NCI-H1436 (cell line): ENCODE measurements around the gene RAB40C.
"Not testable (repeated sequence)": the region's sequence is repeated elsewhere in the genome, so short reads cannot be mapped to it uniquely, and the experiment has no call there.

Experiments
- DNase-seq: peaks from one replicate; lab custom pipeline; 2025; lab: John Stamatoyannopoulos, UW

RAB40C gene

DNA sequence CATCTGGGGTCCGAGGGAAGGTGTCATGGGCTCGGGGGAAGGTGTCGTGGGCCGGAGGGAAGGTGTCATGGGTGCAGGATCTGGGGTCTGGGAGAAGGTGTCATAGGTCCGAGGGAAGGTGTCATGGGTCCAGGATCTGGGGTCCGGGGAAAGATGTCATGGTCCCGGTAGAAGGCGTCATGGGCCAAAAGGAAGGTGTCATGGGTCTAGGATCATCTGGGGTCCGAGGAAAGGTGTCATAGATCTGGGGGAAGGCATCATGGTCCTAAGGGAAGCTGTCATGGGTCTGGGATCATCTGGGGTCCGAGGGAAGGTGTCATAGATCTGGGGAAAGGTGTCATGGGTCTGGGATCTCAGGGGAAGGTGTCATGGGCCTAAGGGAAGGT is 942 bp downstream of the RAB40C start:
- no peak for DNase-seq

DNA sequence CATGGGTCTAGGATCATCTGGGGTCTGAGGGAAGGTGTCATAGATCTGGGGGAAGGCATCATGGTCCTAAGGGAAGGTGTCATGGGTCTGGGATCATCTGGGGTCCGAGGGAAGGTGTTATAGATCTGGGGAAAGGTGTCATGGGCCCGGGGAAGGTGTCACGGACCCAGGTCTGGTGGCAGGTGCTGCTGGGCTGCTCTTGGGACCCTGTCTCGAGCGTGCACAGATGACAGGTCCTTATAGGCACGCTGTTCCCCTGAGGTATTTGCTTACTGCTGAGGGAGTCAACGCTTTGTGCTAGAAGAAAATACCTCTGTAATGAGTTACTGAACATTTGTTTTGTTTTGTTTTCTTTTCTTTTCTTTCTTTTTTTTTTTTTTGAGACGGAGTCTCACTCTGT is 1.4 kb downstream of the RAB40C start:
- DNase-seq: no peak

DNA sequence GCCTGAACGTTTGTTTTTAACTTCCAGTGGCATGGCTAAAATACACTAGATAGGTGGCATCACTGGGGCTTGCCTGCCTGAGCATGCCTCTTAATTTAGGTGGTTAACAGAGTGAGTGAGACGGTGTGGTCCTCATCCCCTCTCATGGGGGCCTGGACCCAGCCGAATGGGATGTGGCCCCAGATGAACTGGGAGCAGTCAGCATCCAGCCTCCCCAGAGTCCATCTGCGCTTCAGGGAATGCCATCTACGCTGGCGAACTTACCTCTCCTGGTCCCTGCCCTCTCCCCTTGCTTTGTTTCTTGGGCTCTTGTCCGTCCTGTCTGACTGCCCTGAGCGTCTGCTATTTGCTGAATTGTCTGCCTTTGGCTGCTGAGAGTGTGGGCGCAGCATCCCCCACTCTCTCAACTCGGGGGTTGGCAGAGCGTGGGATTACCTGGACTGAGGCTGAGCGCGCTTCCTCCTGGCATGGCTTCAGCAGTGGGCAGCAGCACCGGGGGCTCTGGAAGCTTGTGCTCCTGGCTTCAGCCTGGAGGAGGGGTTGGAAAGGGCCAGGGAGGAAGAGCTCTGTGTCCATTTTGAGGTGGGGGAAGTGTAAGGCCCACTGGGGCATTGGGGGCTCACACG is 2.1 kb downstream of the RAB40C start:
- DNase-seq: no peak

DNA sequence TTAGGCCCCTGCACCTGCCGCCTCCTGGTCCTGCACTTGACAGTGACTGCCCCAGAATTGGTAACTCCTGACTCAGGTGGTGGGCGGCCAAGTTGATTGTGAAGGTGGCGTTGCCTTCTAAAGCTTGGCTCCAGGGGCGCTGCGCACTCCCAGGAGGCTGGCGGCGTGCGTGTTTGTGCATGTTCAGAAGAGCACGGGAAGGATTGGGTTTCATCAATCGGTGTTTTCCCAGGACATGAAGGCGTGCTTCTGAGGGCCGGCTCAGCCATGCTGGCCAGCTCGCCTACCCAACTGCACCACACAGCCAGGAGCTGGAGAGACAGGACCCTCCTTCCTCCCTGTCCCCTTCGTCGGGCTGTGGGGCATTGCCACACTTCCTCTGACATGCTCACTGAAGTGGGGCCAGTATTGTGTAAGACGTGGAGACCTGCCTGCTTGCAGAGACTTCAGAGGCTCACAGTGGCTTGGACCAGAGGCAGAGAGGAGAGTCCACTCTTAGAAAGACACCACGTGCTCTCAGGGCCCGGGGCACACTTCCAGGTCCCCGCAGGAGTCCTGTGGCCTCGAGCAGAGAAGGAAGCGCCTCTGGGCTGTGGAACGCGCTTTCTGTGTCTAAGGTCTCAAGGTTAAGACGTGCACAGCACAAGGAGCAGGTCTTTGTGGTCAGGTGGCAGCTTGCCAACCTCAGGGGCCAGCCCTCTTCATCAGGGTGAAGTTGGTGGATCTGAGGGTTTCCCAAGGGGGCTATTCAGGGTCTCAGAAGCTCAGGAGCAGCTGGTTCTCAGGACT is 2.8 kb downstream of the RAB40C start:
- peak; percentile 64 for DNase-seq

DNA sequence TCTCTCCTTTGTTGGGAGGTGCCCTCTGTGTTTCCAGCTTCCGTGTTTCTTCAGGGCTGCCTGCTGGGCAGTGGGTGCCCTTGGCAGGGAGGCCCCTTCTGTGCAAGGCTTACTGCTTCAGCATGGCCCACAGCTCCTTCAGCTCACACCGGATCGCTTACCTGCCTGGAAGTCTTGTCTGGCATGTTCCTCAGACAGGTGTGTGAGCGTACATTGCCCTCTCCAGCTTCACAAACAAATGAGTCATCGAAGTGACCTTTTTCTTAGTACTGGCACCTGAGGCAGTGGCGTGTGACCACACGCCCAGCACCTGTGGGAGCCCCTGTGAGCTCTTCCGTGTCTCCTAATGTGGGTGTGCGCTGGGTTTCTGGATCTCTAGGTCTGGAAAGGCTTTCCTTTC is 3.5 kb downstream of the RAB40C start:
- no peak for DNase-seq

DNA sequence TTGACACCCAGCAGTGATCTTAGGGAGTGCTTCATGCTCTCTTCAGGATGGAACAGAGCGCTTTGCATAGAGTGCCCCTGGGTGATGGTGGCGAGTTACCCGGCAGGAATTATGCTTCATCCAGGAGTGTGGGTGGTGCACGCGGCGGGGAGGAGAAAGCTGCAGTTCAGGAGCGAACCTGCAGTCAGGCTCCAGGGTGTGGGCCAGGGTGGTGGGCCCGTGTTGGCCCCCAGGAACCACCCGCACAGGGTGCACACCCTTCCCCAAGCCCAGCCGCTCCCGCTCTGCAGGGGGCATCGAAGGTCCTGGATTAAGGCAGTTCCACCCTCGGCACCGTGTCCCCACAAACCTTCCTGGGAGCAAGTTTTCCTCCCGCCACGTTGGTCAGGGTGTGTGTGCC is 3.9 kb downstream of the RAB40C start:
- no peak for DNase-seq

DNA sequence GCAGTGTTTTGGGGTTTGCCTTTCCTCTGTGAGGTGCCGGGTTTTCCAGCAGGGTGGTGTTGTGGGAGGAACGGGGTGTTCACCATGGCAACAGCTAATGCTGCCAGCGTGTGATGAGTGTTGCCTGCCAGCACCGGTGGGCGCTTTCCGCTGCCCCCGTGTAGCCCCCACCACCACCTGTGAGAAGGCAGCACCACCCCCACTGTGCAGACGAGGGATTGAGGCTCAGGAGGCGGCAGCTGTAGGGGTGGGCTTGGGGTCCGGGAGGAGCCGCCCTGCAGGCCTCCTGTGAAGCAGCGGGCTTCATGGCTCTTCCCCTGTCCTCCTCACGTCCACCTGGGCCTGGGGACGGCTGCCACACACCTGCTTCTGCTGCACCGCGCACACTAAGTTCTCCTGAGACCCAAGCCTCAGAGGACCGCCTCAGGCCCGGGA is 5.2 kb downstream of the RAB40C start:
- no peak for DNase-seq

DNA sequence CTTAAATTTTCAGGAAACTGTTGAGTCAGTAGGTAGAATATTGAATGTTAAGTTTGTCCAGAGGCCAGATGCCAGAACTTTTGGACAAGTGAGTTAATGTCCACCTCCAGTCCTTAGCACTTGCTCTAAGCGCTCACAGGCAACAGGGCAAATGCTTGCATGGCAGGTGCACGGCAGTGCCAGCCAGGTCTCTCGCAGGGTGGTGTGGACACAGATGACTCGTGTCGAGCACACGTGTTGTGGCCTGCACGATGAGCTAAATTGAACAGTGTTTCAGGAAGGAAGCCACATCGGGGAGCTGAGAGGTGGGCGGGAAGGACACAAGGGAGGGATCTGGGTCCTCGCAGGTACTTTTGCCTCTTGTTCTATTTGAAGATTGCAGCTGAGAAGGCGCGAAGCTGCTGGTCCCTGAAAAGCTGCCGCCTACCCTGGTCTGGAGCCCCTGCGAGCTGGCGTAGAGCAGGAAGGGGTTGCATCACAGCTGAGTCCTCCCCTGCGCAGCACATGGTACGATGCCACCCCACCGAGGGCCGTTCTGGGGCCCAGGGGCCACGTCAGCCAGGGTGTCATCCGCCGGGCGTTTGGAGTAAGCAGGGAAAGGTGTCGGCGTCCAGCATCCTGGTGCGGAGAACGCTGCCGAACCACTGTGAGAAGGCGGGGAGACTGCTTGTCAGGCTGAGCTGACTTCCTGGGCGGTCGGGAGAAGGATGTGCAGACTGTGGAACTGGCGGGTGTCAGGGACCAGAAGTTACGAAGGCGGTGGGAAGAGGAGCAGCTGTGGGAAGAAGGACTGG is 6.3 kb downstream of the RAB40C start:
- DNase-seq: no peak

DNA sequence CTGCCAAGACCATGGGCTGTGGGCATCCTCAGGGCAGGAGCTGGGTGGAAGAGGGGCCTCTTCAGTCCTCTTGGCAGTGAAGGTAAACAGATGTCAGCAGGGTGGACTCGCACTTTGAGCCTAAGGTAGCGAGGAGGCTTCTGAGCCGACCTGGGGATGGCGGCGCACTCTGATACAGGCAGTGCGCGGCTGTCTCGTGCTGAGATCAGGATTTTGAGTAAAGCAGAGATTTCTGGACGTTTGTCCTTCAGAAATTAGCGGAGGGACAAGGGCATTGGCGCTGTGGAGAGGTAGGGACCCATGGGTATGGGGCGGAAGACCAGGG is 6.8 kb downstream of the RAB40C start:
- DNase-seq: no peak

DNA sequence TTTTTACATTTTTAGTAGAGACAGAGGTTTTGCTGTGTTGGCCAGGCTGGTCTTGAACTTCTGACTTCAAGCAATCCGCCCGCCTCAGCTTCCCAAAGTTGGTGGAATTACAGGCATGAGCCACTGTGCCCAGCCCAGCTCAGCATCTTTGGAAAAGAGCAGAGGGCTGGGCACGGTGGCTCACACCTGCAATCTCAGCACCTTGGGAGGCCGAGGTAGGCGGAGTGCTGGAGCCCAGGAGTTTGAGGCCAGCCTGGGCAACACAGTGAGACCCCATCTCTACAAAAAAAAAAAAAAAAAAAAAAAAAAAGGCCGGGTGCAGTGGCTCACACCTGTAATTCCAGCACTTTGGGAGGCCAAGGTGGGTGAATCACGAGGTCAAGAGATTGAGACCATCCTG is 7.8 kb downstream of the RAB40C start:
- DNase-seq: not testable (repeated sequence)

DNA sequence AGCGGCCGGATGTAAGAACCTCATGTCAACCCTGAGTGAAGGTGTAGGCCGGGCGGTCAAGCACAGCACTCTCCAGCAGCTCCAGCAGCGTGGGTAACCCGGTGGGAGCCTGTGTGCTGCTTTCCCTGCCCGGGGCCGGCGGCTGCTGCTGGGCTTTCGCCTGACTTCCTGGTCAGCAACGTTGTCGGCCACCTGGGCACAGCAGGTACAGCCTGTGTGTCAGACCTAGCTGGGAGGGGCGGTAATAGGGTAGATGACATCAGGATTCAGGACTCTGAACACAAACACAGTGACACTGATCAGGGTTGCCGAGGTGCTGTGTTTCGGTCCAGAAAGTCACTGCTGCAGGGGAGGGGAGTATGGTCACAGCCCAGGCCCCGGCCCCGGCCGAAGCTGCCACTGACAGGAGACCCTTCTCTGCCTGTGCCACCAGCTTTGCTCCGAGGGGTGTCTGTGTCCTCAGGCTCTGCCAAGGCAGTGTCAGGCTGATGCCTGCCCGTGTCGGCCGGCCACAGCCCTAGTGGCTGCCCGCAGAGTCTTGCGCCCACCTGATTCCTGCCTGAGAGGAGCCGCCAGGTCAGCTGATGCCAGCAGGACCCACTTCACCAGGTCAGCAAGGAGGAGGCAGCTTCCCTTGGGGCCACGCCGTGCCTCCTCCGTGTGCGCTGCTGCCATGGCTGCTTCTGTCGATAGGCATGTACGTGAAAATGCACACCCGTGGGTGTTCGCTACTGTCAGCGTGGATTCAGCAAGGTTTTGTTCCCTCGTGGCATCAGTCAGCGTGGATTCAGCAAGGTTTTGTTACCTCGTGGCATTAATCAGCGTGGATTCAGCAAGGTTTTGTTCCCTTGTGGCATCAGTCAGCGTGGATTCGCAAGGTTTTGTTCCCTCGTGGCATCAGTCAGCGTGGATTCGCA is 9.2 kb downstream of the RAB40C start:
- DNase-seq: no peak

DNA sequence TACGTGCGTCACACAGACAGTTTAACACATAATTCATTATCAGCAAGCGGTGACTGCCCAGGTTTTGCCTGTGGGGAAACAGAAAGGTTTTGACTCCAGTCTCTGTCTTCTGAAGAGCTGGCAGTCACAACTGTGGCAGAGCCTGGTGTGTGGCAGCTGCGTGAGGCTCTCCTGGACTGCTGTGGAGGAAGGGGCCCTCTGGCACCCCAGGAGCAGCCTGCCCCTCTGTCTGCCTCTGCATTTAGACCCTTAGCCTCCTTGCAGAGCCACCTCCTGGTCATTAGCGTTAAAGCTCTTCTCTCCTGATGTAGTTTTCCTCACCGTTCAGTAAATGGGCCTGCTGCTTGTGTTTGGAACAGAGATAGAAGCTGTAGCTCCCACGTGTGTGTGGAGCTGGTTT is 10.9 kb downstream of the RAB40C start:
- DNase-seq: no peak

DNA sequence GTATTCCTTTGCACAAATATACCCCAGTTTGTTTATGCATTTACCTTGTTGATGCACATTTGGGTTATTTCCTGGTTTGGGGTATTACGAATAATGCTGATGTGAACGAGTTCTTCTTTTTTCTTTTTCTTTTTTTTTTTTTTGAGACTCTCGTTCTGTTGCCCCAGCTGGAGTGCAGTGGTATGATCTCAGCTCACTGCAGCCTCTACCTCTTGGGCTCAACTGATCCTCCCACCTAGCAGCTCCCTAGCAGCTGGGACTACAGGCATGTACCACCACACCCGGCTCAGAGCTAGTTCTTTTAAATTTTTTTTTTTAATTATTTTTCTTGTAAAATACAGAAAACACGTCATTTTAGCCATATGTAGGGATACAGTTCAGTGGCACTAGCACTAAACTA is 14.1 kb downstream of the RAB40C start:
- no peak for DNase-seq

DNA sequence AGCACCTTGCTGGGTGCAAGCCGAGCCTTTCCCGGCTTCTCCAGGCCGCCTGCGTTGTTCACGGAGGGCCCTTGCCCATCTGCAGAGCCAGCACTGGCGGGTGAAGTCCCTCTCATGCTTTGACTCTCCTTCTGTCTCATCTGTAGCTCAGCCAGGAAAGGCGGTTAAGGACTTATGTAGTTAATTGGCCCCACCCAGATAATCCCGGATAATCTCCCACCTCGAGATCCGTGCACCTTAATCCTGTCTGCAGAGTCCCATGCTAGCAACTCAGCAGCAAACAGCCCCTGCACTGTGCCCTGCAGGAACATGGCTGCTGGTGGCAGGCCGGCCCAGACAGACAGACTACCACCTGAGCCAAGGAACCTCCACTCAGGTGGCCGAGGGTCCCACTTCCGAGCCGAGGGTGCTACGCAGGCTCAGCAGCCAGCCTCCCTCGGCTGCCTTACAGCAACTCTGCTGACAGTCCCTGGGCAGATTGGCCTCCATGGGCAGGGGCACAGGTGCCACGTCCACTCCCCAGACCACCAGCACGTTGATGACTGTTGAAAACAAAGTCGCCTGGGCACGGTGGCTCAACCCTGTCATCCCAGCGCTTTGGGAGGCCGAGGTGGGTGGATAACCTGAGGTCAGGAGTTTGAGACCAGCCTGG is 16.9 kb downstream of the RAB40C start:
- no peak for DNase-seq

DNA sequence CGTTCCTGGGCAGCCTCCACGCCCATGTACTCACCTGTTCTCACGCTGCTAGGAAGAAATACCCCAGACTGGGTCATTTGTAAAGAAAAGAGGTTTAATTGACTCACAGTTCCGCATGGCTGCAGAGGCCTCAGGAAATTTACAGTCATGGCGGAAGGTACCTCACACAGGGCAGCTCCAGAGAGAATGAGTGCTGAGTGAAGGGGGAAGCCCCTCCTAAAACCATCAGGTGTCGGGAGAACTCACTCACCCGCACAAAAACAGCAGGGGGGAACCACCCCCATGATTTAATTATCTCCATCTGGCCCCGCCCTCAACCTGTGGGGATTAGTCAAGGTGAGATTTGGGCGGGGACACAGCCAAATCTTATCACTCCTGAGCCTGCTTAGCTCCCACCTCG is 18.2 kb downstream of the RAB40C start:
- no peak for DNase-seq

DNA sequence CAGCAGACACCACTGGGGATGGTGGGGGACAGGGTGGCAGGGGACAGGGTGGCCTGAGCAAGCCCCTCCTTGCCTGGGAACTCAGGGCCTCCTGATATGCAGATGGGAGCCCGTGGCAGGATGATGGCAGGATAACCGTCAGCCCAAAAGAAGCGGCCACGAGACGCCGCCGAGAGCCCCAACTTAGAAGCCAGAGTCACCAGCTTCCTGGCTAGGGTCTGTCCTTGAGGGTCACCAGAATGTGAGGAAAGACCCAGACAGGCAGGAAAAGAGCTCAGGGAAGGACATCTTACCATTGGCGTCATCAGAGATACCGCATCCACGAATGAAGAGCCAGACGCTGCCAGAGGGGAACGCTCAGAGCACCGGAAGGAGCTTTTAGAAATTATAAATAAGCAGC is 19.4 kb downstream of the RAB40C start:
- no peak for DNase-seq

DNA sequence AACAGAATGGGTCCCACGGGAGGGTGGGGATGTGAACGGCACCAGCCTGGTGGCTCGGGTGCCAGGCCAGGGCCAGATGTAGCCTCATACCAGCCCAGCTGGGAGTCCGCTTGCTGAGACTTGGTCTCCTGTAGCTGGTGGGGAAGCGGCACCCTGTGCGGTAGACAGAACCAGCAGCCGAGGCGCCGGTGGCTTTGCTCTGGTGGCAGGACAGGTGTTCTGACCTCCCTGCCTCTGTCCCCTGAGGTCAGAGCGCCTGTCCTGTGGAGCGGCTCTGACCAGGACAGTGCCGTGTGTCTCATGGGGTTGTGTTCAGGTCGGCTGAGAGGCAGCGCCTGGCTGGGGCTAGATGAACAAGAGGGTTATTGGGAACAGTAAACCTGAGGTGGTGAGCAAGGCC is 20.1 kb downstream of the RAB40C start:
- DNase-seq: no peak

DNA sequence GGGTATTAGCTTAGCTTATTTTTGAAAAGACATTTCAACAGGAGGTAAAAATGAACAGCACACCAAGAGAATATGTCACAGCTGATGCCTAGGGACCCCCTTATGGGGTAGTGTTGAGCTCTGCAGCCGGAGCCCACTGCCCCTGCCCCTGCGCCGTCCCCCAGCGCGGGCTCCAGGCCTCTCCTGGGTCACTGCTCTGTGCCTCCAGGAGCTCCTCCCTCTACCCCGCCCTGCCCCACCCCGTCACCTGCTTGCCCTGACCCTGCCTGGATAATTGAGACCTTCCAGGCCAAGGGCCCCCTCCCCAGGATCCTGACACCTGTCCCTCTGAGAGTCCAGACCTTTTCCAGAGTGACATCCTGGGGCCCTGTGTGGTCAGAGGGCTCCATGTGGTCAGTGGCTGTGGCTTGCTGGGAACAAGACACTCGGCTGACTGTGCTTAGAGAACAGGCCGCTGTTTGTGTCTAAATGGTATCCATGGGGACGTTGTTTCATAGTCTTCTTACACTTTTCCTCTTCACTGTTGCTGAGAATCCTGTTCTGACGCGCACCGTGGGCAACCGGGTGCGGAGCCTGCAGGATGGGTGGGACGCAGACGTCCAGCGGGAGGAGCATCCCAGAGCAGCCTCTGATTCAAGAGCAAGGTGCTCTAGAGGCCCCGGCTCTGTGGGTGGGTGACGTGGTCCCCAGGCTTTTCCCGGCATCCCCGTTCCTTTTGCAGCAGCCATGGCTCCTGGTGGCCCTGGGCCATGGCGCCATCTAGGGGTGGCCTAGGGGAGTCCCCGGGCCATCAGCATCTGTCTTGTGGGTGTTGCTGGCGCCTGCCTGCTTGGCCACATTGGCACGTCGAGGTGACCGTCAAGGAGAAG is 20.9 kb downstream of the RAB40C start:
- DNase-seq: no peak

DNA sequence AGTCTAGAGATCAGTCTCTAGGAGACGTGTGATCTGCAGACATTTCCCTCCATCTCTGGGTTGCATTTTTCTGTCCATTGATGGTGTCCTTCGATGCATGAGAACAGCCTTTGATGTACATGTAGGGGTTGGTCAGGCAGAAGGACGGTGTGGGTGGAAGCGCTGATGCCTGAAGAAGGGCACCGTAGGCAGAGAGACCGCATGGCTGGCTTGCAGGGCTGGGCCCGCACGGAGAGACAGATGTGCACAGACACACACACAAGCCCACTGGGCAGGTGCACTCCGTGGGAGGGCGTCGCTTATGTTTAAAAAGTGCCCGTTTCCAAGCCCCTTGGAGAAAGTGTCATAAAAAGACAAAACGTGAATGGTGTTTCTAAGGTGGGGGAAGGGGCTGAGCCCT is 25.3 kb downstream of the RAB40C start:
- no peak for DNase-seq

DNA sequence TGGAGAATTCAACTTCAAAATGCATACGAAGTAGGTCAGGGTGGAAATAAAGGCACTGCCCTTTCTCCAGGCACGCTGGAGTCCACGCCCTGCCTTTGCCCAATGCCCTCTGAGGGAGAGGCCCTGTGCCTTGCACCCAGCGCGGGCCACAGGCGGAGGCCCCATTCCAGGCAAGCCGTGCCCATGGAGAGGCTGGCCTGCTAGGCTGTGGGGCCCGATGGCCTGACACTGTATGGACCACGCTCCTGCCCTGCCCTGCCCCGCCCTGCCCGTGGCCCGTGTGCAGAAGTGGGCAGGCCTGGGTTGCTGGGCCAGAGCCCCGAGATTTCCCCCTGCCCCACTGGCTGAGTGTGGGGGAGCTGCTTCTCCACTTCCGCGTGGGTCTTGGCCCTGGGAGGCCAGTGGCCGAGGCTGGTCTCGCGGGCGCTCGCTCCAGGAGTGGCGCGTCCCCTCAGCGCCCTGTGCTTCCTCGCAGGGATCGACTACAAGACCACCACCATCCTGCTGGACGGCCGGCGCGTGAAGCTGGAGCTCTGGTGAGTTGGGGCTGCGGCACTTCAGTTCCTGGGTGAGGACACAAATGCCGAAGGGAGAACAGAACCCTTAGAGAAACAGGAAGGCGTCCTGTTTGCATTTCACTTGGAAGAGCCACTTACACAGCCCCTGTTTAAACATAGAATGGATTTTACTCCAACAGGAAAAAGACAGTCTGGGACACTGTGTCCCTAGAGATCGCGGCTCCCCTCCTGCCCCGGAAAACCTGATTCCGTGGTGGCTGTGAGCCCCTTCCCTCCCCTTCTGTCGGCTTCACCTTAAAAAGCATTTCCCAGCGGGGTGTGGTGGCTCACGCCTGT is 27.1 kb downstream of the RAB40C start:
- no peak for DNase-seq
